Lung (tissue), 14 donors: ENCODE data around the gene GPR89A. TPM values are rescaled to one million over a fixed set of nuclear protein-coding genes. Genes with fewer than 3 reads are reported as not detected.
"Not testable (repeated sequence)": the region's sequence is repeated elsewhere in the genome, so short reads cannot be mapped to it uniquely, and the experiment has no call there.

Source experiments
- ATAC-seq: fragments of 200-7000 bp; cut with Tn5 transposase; one replicate; pipeline ENCODE4 v1.9.1; 2020; ENCODE audit warnings: moderate number of reproducible peaks; ENCODE audit not compliant: insufficient read depth, low FRiP score
- DNase-seq, 3 donors: peaks; one replicate each; pipeline ENCODE4 v3.0.0-alpha.2; 2013 to 2017
- H3K27ac ChIP-seq, 2 donors: one replicate each; pipeline ENCODE4 v1.5.1; 2013; ENCODE audit warnings: mild to moderate bottlenecking in 2 of 2, moderate library complexity in 2 of 2, control low read depth in 1 of 2, inconsistent platforms in 1 of 2, low read depth in 1 of 2, low read length in 1 of 2
- H3K27me3 ChIP-seq, 3 donors: one replicate each; pipeline ENCODE4 v1.5.1; 2013; ENCODE audit warnings: low read length in 2 of 3; ENCODE audit not compliant: control insufficient read depth in 3 of 3, insufficient read depth in 3 of 3
- H3K36me3 ChIP-seq, 4 donors: one replicate each; pipeline ENCODE4 v1.5.1; 2013; ENCODE audit warnings: low read length in 4 of 4, mild to moderate bottlenecking in 1 of 4, moderate library complexity in 1 of 4; ENCODE audit not compliant: control insufficient read depth in 4 of 4, insufficient read depth in 4 of 4
- H3K4me1 ChIP-seq, 5 donors: one replicate each; pipeline ENCODE4 v1.5.1; 2013; ENCODE audit warnings: low read length in 5 of 5, mild to moderate bottlenecking in 2 of 5, moderate library complexity in 1 of 5; ENCODE audit not compliant: control insufficient read depth in 5 of 5, insufficient read depth in 5 of 5
- H3K4me3 ChIP-seq: one replicate; pipeline ENCODE4 v1.5.1; 2013; ENCODE audit warnings: mild to moderate bottlenecking, control low read depth, moderate library complexity
- H3K9ac ChIP-seq, 2 donors: one replicate each; pipeline ENCODE4 v1.5.1; 2013; ENCODE audit warnings: low read length in 2 of 2, control low read depth in 1 of 2; ENCODE audit not compliant: insufficient read depth in 1 of 2
- H3K9me3 ChIP-seq, 4 donors: one replicate each; pipeline ENCODE4 v1.5.1; 2013; ENCODE audit warnings: low read length in 3 of 4, mild to moderate bottlenecking in 1 of 4, moderate library complexity in 1 of 4; ENCODE audit not compliant: control insufficient read depth in 4 of 4, insufficient read depth in 3 of 4
- WGBS, 2 donors: extraction: QIAGEN DNeasy Blood & Tissue Kit; methylation state at CpG; one replicate each; pipeline ENCODE4 v1.1.7; 2013; 5-methylcytosine and 5-hydroxymethylcytosine counted together
- long read RNA-seq, 5 donors: transcript quantifications; one replicate each; lab custom pipeline, GENCODE V29; 2026
- polyA plus RNA-seq, 2 donors: library from polyadenylated mRNA; stranded (reverse); fragments of 200-250 nt; gene quantifications; one replicate each; pipeline ENCODE4 v1.2.1, GENCODE V29; 2013
- total RNA-seq, 2 donors: library from RNA; depleted of rRNA in 1 of 2; stranded (reverse); fragments of >200 nt in 1 of 2; gene quantifications; one replicate each; pipeline ENCODE4 v1.2.1, GENCODE V29; 2014 to 2021
- donor health status: Bipolar disorder and iron deficiency.
- donor health status: healthy.
- donor health status: DM: yes; HTN: yes; CAD: no.

The GPR89A gene
- 10 to 100 TPM; 16.7 to 31.1 TPM for total RNA-seq
- 10 to 100 TPM; 11.0 to 11.7 TPM for polyA plus RNA-seq
- long read RNA-seq, donor 1, partial matches to known transcripts, result 0 of 3 reads
- long read RNA-seq, donor 1, other reads (novel, unspliced or antisense), result 0 of 3 reads
- long read RNA-seq, donor 2, partial matches to known transcripts, result 0 of 2 reads
- long read RNA-seq, donor 2, other reads (novel, unspliced or antisense), result 0 of 2 reads
- long read RNA-seq, donor 3, partial matches to known transcripts, result 0 of 4 reads
- long read RNA-seq, donor 3, other reads (novel, unspliced or antisense), result 0 of 4 reads
- long read RNA-seq, donor 4, partial matches to known transcripts, result 0 of 3 reads
- long read RNA-seq, donor 4, other reads (novel, unspliced or antisense), result 0 of 3 reads
- long read RNA-seq, donor 5, transcript GPR89A-201 (14 exons, 2,120 nt), result major isoform, 10 of 11 reads
- long read RNA-seq, donor 5, partial matches to known transcripts, result 0 of 11 reads
- long read RNA-seq, donor 5, other reads (novel, unspliced or antisense), result 0 of 11 reads

GRCh38 chr1:145607833-145608733, at the start of gene GPR89A:
TSS of gene GPR89A (plus strand) at chr1:145607988. CDS start at chr1:145608134, 146 bp downstream.
- H3K9me3 ChIP-seq, H3K36me3 ChIP-seq, H3K27me3 ChIP-seq, H3K4me1 ChIP-seq: not testable (repeated sequence)
- ATAC-seq (peak; percentile 100), DNase-seq (peak; percentile 94 to 96 (median 96))
- 0% methylated on average over 33 to 55 of the region's 71 CpGs for WGBS, 2 donors
- H3K4me3 ChIP-seq, result peak within 1 kb of the TSS; percentile 84
- H3K27ac ChIP-seq, result peak within 1 kb of the TSS; percentile 91 to 97
- peak within 1 kb of the TSS; percentile 71 to 73 for H3K9ac ChIP-seq

GRCh38 chr1:145586820-145587219, 21.0 kb upstream of the GPR89A start:
- H3K4me1 ChIP-seq, H3K9me3 ChIP-seq, H3K9ac ChIP-seq, H3K27me3 ChIP-seq, H3K36me3 ChIP-seq, DNase-seq, H3K4me3 ChIP-seq, ATAC-seq, H3K27ac ChIP-seq: not testable (repeated sequence)
- 93% methylated on average over 4 to 5 of the region's 5 CpGs for WGBS, 2 donors

GRCh38 chr1:145590806-145591205, 17.0 kb upstream of the GPR89A start:
- not testable (repeated sequence) for DNase-seq, H3K27me3 ChIP-seq, H3K9me3 ChIP-seq, H3K27ac ChIP-seq, H3K9ac ChIP-seq, H3K36me3 ChIP-seq, H3K4me3 ChIP-seq, H3K4me1 ChIP-seq, ATAC-seq
- 5 to 7% methylated on average over 5 of the region's 7 CpGs for WGBS, 2 donors

GRCh38 chr1:145592347-145592746, 15.4 kb upstream of the GPR89A start:
- not testable (repeated sequence) for H3K4me1 ChIP-seq, H3K9ac ChIP-seq, ATAC-seq, DNase-seq, H3K36me3 ChIP-seq, H3K27me3 ChIP-seq, H3K27ac ChIP-seq, H3K4me3 ChIP-seq, H3K9me3 ChIP-seq

- H3K4me3 ChIP-seq, DNase-seq, H3K27ac ChIP-seq, H3K36me3 ChIP-seq, ATAC-seq, H3K9me3 ChIP-seq, H3K4me1 ChIP-seq, H3K9ac ChIP-seq, H3K27me3 ChIP-seq: not testable (repeated sequence)
Measured at GRCh38 chr1:145595421-145595820, 12.4 kb upstream of the GPR89A start.

DNA sequence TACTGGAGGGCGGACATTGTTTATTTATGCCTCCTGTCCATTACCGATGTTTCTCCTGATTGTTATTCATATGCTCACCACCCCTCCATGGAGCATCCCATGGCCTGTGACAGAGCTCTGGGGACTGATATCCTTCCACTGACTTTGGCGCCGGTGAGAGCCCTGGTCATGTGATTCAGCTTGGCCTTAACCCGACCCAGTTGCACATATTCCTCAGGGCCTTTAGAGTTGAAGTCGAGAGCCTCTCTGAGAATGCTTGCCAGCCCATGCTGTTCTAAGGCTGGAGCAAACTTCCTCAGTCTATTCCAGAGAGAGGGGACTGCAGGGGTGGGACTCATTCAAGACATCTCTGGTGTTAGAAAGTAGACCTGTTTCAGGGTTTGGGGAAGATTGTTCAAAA, 11.6 kb upstream of the GPR89A start:
- 76 to 86% methylated on average over 6 of the region's 6 CpGs for WGBS, 2 donors
- H3K9ac ChIP-seq, H3K4me3 ChIP-seq, H3K36me3 ChIP-seq, H3K4me1 ChIP-seq, ATAC-seq, H3K9me3 ChIP-seq, H3K27ac ChIP-seq, H3K27me3 ChIP-seq, DNase-seq: not testable (repeated sequence)

DNA sequence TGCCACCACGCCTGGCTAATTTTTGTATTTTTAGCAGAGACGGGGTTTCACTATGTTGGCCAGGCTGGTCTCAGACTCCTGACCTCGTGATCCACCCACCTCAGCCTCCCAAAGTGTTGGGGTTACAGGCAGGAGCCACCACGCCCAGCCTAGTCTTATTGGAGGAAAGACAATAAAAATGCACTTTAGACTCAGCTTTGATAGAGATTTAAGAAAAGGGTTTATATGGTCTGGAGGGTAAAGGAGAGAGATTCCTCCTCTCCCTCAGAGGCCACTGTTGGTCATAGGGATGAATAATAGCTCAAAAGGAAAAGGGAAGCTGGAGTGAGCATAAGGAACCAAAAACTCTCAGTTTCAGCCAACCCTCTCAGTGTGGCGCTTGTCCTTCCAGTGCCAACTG, 8.4 kb upstream of the GPR89A start:
- WGBS, 2 donors, result 74 to 82% methylated on average over 5 of the region's 5 CpGs

More for the DNA sequence above, 8.4 kb upstream of the GPR89A start:
- ATAC-seq, H3K36me3 ChIP-seq, DNase-seq, H3K27me3 ChIP-seq, H3K4me1 ChIP-seq, H3K9me3 ChIP-seq, H3K9ac ChIP-seq, H3K4me3 ChIP-seq, H3K27ac ChIP-seq: not testable (repeated sequence)
